Measurements from ENCODE around the gene ACTN2.

DNA sequence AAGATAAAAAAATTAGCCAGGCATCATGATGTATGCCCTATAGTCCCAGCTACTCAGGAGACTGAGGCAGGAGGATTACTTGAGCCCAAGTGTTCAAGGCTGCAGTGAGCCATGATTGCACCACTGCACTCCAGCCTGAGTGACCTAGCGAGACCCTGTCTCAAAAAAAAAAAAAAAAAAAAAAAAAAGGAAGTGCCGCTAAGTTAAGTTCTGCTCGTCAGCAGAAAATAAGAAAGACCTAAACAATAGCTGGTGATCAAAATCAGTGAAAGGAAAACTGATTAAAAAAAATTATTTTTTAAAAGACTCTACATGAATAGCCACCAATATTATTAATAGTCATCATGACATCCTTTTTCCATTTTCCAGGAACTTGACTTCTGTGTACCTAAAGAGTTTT, 64.6 kb downstream of the ACTN2 start:
- TF ChIP-seq, protein P1, sequence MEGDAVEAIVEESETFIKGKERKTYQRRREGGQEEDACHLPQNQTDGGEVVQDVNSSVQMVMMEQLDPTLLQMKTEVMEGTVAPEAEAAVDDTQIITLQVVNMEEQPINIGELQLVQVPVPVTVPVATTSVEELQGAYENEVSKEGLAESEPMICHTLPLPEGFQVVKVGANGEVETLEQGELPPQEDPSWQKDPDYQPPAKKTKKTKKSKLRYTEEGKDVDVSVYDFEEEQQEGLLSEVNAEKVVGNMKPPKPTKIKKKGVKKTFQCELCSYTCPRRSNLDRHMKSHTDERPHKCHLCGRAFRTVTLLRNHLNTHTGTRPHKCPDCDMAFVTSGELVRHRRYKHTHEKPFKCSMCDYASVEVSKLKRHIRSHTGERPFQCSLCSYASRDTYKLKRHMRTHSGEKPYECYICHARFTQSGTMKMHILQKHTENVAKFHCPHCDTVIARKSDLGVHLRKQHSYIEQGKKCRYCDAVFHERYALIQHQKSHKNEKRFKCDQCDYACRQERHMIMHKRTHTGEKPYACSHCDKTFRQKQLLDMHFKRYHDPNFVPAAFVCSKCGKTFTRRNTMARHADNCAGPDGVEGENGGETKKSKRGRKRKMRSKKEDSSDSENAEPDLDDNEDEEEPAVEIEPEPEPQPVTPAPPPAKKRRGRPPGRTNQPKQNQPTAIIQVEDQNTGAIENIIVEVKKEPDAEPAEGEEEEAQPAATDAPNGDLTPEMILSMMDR (IDR thresholded peaks at IDR 0.05; ENCODE audit: insufficient read depth, low read length, poor library complexity, severe bottlenecking), result no peak
- TF ChIP-seq EZH2phosphoT487 (conservative IDR thresholded peaks at IDR 0.05; ENCODE audit: low read length), result no peak
